Measurements from ENCODE around the gene DGKB.
"Not testable (repeated sequence)": the region's sequence is repeated elsewhere in the genome, so short reads cannot be mapped to it uniquely, and the experiment has no call there.

The DGKB gene

GRCh38 chr7:14368285-14368684 is 534.3 kb downstream of the DGKB start:
- DNase-seq, result no peak

GRCh38 chr7:14351167-14351566 is 551.4 kb downstream of the DGKB start:
- no peak for DNase-seq

DNA sequence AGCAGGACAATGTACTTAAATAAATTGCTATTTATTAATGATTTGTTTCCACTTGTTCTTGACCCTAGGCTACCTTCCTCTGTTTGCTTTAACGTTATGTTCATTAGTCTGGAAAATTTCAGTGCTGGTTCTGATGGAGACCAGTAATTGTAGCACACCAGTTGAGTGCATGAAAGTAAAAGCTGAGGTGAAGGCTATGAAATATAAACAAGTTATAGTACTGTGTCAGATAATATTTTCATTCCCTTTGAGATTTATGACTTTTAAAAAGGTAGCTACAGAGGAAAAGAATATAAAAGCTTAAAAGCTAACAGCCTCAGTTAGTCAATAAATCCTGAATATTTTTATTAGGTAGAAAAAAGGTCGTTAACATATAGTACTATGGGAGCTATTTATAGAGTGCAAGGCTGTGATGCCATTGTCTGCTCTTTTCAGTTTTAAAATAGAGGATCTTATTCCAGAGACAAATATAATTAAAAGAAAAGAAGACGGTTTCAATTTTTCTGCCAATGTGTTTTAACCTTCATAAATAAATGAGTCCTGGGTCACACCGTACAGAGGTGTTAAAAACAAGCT is 561.3 kb downstream of the DGKB start:
- no peak for DNase-seq

- DNase-seq, result no peak
Measured at GRCh38 chr7:14340393-14341074, 562.0 kb downstream of the DGKB start.

GRCh38 chr7:14339861-14340260 is 562.7 kb downstream of the DGKB start:
- no peak for DNase-seq

GRCh38 chr7:14336256-14336655 is 566.3 kb downstream of the DGKB start:
- no peak for DNase-seq

DNA sequence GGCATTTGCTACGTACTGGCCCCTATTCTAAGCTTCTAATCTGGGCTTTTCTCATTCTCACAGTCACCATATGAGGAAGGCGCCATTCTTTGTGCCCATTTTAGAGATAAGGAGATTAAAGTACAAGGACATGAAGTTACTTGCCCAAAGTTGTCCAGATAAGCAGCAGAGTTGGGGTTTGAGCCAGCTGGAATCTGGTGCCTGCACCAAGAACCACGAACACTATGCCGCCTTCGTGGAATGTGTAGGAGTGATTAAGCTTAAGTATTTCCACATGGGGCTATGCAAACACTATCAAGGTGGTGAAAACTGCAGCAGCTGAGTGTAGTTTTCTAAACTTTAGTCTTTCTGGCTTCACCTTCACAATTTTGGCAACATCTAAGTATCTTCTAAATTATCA is 570.4 kb downstream of the DGKB start:
- DNase-seq, result no peak

DNA sequence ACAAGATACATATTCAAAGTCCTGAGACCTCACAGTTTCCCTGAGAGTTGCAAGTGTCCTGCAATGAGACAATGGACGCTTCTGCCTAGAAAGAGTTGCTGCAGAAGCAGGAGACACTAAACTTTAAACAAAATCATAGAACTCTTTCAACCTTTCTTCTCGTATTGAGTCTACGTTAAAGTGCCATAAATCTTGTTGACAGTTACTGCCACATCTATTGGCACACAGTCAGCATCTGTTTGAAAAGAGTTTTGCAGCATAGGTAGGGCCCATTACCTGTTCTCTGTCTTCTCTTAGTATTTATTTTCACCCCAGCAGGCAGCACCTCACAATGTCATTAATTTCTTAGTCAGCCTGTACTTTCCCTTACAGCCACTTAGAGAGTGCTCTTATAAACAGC is 577.8 kb downstream of the DGKB start:
- DNase-seq, result no peak

- no peak for DNase-seq
Measured at GRCh38 chr7:14322724-14323123, 579.8 kb downstream of the DGKB start.

DNA sequence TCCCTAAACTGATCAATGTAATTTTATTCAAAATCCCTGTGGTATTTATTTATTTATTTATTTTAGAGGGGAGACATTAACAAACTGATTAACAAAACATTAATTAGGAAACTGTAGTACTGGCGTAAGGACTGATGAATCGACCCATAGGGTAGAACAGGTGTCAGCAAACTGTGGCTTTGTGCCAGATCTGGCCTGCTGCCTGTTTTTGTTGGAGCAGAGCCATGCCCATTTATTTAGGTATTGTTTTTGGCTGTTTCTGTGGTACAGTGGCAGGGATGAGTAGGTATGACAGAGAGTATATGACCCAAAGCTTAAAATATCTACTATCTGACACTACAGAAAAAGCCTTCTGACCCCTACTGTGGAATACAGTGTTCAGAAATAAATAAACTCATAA is 580.6 kb downstream of the DGKB start:
- no peak for DNase-seq

DNA sequence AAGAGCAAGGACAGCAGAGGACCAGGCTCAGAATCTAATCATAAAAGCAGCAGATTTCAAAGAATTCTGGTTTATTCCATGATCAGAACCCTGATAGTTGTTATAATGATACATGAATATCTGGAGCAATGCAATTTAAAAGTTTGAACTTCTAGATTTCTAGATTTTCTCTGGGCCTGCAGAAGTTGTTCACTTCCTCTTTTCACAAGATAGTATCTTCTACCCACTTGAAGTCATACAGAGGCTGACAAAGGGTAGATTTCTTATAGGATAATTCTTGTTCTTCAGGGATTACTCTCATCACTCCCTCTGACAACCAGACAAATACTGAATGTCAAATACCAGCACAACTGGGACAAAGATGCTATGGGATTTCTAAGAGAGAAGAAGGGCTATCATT is 593.1 kb downstream of the DGKB start:
- DNase-seq, result no peak

GRCh38 chr7:14305233-14305866 is 597.2 kb downstream of the DGKB start:
- no peak for DNase-seq

DNA sequence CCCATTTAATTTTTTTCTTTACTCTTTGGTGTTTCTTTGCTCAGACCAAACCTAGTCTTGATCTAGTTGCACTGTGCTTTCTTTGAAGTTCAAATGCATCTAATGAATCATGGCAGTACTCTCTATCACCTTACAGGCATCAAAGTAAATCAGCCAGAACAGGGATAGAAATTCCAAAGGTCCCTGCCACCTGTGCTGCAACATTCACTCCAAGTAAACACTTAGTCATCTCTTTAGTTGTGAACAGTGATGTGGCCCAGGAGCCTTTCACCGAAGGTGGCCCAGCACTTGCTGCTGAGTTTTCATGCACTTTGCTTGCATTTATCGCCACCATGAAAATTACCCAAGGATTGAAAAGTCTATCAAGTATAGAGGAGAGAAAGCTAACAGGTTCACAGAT is 599.0 kb downstream of the DGKB start:
- no peak for DNase-seq

DNA sequence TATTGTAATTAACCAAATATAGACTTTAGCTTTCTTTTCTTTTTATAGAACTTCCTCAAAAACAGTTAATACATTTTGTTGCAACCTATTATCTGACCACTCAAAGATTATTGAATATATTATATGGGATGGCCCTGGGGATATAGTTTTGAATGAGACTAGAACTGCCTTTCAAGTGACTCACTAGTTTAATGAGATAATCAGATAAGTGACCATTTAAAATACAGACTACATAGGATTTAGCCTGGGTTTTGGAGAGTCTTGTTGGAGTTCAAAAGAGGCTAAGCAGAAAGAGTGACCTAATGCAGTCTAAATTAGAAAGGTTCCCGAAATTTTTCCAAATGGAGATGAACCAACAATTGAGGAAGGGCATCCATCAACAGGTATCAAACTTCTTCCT is 607.9 kb downstream of the DGKB start:
- DNase-seq, result no peak

GRCh38 chr7:14293434-14293833 is 609.1 kb downstream of the DGKB start:
- DNase-seq, result no peak

GRCh38 chr7:14292737-14293136 is 609.8 kb downstream of the DGKB start:
- no peak for DNase-seq

GRCh38 chr7:14289957-14290356 is 612.6 kb downstream of the DGKB start:
- no peak for DNase-seq

- DNase-seq, result no peak
Measured at GRCh38 chr7:14288701-14289100, 613.9 kb downstream of the DGKB start.

GRCh38 chr7:14287398-14287797 is 615.2 kb downstream of the DGKB start:
- no peak for DNase-seq

GRCh38 chr7:14286036-14286435 is 616.5 kb downstream of the DGKB start:
- DNase-seq, result no peak

DNA sequence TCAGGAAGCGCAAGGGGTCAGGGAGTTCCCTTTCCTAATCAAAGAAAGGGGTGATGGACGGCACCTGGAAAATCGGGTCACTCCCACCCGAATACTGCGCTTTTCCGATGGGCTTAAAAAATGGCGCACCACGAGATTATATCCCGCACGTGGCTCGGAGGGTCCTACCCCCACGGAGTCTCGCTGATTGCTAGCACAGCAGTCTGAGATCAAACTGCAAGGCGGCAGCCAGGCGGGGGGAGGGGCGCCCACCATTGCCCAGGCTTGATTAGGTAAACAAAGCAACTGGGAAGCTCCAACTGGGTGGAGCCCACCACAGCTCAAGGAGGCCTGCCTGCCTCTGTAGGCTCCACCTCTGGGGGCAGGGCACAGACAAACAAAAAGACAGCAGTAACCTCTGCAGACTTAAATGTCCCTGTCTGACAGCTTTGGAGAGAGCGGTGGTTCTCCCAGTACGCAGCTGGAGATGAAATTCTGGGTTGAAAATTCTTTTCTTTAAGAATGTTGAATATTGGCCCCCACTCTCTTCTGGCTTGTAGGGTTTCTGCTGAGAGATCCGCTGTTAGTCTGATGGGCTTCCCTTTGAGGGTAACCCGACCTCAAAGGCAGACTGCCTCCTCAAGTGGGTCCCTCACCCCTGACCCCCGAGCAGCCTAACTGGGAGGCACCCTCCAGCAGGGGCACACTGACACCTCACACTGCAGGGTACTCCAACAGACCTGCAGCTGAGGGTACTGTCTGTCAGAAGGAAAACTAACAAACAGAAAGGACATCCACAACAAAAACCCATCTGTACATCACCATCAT is 623.3 kb downstream of the DGKB start:
- DNase-seq, result not testable (repeated sequence)

DNA sequence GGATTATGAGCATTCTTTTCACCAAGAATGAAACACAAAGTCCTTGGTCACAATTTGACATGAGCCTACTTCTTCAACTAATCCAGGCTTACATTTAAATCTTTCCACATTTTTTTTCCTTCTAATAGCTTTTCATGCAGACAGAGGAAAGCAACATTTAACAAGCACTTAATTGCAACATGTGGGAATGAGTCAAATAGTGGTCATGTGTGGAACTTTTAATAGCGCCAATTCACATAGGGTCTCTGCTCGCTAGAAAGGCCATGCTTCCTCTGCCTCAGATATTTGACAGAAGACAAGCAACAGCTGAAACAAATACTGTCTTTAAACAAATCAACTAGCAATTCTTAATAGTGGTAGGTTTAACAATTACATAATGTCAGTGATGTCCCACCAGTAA is 627.2 kb downstream of the DGKB start:
- no peak for DNase-seq

GRCh38 chr7:14271441-14271840 is 631.1 kb downstream of the DGKB start:
- DNase-seq, result no peak

- no peak for DNase-seq
Measured at GRCh38 chr7:14270099-14270498, 632.5 kb downstream of the DGKB start.
